AG04449 (cell line): ENCODE measurements around the gene CEACAM16.

ENCODE experiments used
- CTCF ChIA-PET: fragments of 350-600 bp; formaldehyde crosslinking; extraction: SDS; loops from one replicate; lab custom pipeline; 2021; ENCODE audit warnings: antibody characterized with exemption; lab: Yijun Ruan, JAX
- POLR2A ChIA-PET: fragments of 400-600, 350-600 bp; formaldehyde crosslinking; extraction: SDS; loops from one replicate; lab custom pipeline; 2020; ENCODE audit warnings: antibody characterized with exemption, inconsistent platforms; lab: Yijun Ruan, JAX
- DNase-seq: peaks from one replicate; pipeline ENCODE4 v3.0.0-alpha.2; 2010; ENCODE audit warnings: low read depth, low spot score
- H3K4me3 ChIP-seq: 2 replicates; pipeline ENCODE4 v1.5.1; 2011; ENCODE audit warnings: low read depth, mild to moderate bottlenecking, control low read depth, low read length
- TF ChIP-seq, protein P1 (sequence below): IDR thresholded peaks from one replicate; pipeline ENCODE4 v1.5.1; 2011; ENCODE audit warnings: mild to moderate bottlenecking, moderate library complexity, low read length, control low read depth, inconsistent platforms; ENCODE audit not compliant: insufficient read depth; ENCODE audit errors: missing control alignments

Gene CEACAM16

DNA sequence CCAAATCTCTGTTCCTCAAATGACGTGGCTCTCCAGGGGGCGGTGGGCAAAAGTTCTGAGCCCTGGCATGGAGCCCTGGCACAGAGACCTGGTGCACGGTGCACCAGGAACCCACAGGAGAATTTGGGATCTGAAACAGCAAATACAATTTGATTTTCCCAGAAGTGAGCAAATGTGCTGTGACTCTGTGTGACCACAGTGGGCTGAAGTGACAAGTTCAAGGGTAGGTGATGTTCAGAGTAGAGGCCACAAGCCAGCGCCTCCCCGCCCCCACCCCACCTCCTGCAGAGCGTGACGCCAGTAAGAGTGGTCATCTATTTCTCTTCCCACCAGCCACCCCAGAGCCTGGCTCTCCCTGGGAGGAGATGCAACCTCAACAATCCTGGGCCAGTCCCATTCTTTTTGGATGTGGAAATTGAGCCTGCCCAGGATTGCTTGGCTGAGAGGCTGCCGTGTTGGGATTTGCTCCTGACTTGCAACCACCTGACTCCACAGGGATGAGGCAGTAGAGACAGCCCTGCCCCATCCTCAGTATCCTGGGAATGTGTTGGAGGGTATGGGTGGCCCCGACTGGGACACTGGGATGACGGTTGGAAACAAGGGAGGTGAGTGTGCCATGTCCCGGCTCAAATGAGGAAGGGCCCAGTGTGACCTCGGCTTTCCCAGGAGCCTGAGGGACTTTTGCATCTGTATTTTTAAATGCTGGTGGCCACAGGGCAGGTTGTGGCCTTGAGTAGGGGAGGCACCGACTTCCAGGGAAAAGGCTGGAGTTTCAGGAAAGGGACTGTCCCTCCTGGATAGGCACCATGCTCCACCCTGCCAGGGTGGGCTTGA, 38.5 kb downstream of the CEACAM16 start:
- DNase-seq: no peak
- TF ChIP-seq, protein P1, sequence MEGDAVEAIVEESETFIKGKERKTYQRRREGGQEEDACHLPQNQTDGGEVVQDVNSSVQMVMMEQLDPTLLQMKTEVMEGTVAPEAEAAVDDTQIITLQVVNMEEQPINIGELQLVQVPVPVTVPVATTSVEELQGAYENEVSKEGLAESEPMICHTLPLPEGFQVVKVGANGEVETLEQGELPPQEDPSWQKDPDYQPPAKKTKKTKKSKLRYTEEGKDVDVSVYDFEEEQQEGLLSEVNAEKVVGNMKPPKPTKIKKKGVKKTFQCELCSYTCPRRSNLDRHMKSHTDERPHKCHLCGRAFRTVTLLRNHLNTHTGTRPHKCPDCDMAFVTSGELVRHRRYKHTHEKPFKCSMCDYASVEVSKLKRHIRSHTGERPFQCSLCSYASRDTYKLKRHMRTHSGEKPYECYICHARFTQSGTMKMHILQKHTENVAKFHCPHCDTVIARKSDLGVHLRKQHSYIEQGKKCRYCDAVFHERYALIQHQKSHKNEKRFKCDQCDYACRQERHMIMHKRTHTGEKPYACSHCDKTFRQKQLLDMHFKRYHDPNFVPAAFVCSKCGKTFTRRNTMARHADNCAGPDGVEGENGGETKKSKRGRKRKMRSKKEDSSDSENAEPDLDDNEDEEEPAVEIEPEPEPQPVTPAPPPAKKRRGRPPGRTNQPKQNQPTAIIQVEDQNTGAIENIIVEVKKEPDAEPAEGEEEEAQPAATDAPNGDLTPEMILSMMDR: no peak
- POLR2A ChIA-PET: interaction anchor here (0.9 kb wide), 1 partner anchor 12 kb away, joined by 3 read pairs; no protein-coding TSS in a partner anchor
- CTCF ChIA-PET: interaction anchor here (1.2 to 8.6 kb wide), 4 partner anchors 14 to 47 kb away, joined by 3 to 87 read pairs (median 6); no protein-coding TSS in a partner anchor
- H3K4me3 ChIP-seq: no peak overlapping the region

DNA sequence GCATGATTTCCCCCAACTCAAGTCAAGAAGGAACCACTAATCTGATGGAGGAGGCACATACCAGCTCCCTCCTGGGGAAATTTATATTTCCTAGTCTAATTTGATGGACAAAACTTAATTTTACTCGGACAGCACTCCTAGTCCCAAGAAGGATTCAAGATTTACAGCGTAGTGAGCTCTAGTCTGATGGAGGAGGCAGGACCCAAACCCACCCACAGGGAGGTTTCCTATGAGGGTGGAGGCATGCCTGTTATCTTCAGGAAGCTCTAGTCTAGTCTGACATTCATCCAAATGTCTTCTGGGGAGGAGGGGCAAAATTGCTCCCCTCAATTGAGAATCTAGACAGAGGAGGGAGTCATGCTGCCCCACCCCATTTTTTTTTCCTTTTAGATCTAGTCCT, 39.2 kb downstream of the CEACAM16 start:
- POLR2A ChIA-PET: interaction anchor here (0.7 kb wide), 1 partner anchor 15 kb away, joined by 3 read pairs; no protein-coding TSS in a partner anchor
- TF ChIP-seq, protein P1: no peak
- no peak overlapping the region for H3K4me3 ChIP-seq
- DNase-seq: no peak
- CTCF ChIA-PET: interaction anchor here (2.1 to 8.6 kb wide), 2 partner anchors 15 to 33 kb away, joined by 15 to 87 read pairs; no protein-coding TSS in a partner anchor

DNA sequence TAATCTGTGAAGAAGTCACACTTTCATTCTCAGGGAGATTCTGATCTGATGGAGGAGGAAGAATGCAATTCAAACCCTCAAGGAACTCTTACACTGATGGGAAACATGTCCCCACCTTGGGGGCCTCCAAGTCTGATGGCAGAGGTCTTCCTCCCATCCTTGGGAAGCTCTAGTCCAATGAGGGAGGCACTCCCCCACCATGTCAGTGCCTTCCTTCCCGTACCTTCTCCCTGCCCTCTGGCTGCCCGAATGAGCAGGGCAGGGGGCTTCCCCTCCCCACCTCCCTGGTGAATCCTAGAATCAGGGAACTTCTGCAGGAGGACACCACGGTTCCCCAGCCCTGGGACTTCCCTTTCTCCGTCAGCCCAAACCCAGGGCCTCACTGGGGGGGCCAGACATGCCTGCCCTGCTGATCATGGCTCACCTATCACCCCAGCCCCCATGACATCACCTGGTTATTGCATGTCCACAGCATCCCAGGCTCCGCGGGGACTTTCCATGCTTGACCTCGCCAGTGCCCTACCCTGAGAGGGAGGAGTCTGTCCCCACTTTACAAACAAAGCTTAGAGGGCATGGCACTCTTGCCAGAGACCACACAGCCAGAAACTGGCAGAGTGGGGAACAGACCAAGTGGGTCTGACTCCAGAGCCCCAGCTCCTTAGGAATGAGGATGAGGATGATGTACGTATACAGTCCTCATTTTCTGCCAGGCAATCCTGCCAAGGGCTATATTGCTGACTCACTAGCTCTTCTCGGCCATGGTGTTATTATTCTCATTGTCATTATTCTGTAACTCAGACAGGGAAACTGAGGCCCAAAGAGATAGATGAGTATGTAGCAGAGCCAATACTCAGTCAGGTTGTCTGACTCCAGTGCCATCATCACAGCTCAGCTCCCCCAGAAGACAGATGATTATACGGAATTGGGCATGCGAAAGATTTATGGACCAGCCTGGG, 39.9 kb downstream of the CEACAM16 start:
- DNase-seq: no peak
- no peak overlapping the region for H3K4me3 ChIP-seq
- CTCF ChIA-PET: interaction anchor here (1.0 to 8.6 kb wide), 4 partner anchors 15 to 50 kb away, joined by 3 to 87 read pairs (median 9); no protein-coding TSS in a partner anchor
- TF ChIP-seq, protein P1: no peak
- POLR2A ChIA-PET: interaction anchor here (0.6 to 0.7 kb wide), 2 partner anchors 14 to 91 kb away, joined by 3 read pairs; no protein-coding TSS in a partner anchor

DNA sequence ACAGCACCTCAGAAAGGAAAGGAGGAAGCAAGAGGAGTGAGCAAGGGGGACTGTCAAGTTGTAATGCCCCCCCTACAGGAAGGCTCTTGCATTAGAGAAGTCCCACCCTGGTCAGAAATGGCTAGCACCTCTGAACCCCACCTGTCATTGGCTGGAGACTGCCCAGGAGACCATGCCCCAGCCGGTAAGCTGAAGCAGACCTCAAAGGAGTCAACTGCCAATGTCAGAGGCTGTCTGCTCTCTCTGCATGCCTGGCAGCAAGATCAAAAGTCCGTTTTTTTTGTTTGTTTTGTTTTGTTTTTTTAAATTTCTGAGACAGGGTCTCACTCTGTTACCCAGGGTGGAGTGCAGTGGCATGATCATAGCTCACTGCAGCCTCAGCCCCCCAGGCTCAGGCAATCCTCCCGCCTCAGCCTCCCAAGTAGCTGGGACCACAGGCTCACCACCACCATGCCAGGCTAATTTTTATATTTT, 41.4 kb downstream of the CEACAM16 start:
- TF ChIP-seq, protein P1: peak; percentile 6
- ChIA-PET CTCF (interaction anchor here (0.6 to 8.6 kb wide), 9 partner anchors 9 to 44 kb away, joined by 3 to 87 read pairs (median 4); no protein-coding TSS in a partner anchor), POLR2A (no interaction called here)
- DNase-seq: no peak
- no peak overlapping the region for H3K4me3 ChIP-seq

DNA sequence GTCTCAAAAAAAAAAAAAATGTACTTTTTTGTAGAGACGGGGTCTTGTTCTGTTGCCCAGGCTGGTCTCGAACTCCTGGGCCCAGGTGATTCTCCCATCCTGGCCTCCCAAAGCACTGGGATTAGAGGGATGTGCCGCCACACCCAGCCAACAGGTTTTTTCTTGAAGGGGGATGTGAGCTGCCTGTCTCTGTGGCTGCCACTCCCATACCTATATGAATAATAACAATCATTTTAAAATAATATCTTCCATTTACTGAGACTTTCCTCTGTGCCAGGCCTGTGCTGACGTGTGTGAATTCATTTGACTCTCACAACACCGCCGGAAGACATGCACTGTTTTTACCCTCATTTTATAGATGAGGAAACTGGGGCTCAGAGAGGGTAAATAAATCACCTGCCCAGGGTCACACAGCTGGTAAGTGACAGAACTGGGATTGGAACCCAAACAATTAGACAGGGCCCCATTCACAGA, 42.3 kb downstream of the CEACAM16 start:
- DNase-seq: no peak
- TF ChIP-seq, protein P1: no peak
- no peak overlapping the region for H3K4me3 ChIP-seq
- ChIA-PET CTCF (interaction anchor here (1.1 to 8.6 kb wide), 6 partner anchors 8 to 43 kb away, joined by 3 to 87 read pairs (median 5); no protein-coding TSS in a partner anchor), POLR2A (interaction anchor here (1.1 to 2.3 kb wide), 3 partner anchors 12 to 17 kb away, joined by 5 to 14 read pairs (median 6); no protein-coding TSS in a partner anchor)
